LNCaP clone FGC (cell line): ENCODE measurements around the gene IDE.
"Not testable (repeated sequence)": the region's sequence is repeated elsewhere in the genome, so short reads cannot be mapped to it uniquely, and the experiment has no call there.

Experiments
- DNase-seq: peaks from one replicate; pipeline ENCODE4 v3.0.0-alpha.2; 2011; ENCODE audit warnings: low read depth
- H3K4me3 ChIP-seq: 2 replicates; pipeline ENCODE4 v1.5.1; 2011; ENCODE audit warnings: mild to moderate bottlenecking, low read depth, low read length, control low read depth
- CTCF ChIP-seq: IDR thresholded peaks from 2 replicates; pipeline ENCODE4 v1.5.1; 2012; ENCODE audit warnings: mild to moderate bottlenecking; ENCODE audit not compliant: control insufficient read depth, insufficient read depth; ENCODE audit errors: extremely low read depth

IDE gene

GRCh38 chr10:92593619-92594588 is 20.0 kb upstream of the IDE start:
- no peak for DNase-seq
- H3K4me3 ChIP-seq = peak overlapping the region; percentile 98
- TF ChIP-seq CTCF = no peak

GRCh38 chr10:92592761-92593618 is 19.1 kb upstream of the IDE start, which contains the start of gene KIF11:
KIF11 (plus strand) TSS chr10:92593130; CDS start chr10:92593376, 246 bp downstream.
- TF ChIP-seq CTCF = no peak
- peak; percentile 89 for DNase-seq
- peak within 1 kb of the TSS; percentile 98 for H3K4me3 ChIP-seq

- DNase-seq = peak; percentile 73
- H3K4me3 ChIP-seq = peak overlapping the region; percentile 98
- TF ChIP-seq CTCF = no peak
Observed at GRCh38 chr10:92591550-92592022, 17.7 kb upstream of the IDE start.

- peak; percentile 36 for TF ChIP-seq CTCF
- no peak for DNase-seq
- H3K4me3 ChIP-seq = peak overlapping the region; percentile 98
Observed at GRCh38 chr10:92590623-92591549, 17.0 kb upstream of the IDE start.

- not testable (repeated sequence) for DNase-seq, H3K4me3 ChIP-seq
Observed at GRCh38 chr10:92582347-92582746, 8.5 kb upstream of the IDE start.

GRCh38 chr10:92575961-92576360 is 2.1 kb upstream of the IDE start:
- DNase-seq = no peak
- H3K4me3 ChIP-seq = no peak overlapping the region
- TF ChIP-seq CTCF = no peak
